MM.1S (cell line): ENCODE measurements around the gene GABRG3.

Source experiments
- DNase-seq: peaks from one replicate; pipeline ENCODE4 v3.0.0-alpha.2; 2015
- H2AFZ ChIP-seq: fragments of 300-600 bp; sonication (generic); 2 replicates; pipeline ENCODE4 v1.6.0; 2016; ENCODE audit warnings: antibody characterized with exemption, low read length
- H3F3A ChIP-seq: fragments of 300-600 bp; sonication (generic); 2 replicates; pipeline ENCODE4 v1.6.1; 2016; ENCODE audit warnings: mild to moderate bottlenecking, antibody characterized with exemption, low read length, moderate library complexity, mixed read lengths; ENCODE audit not compliant: insufficient read depth
- H3K27ac ChIP-seq: fragments of 300-600 bp; sonication (generic); 2 replicates; pipeline ENCODE4 v1.5.1; 2016; ENCODE audit warnings: mild to moderate bottlenecking, low read length
- H3K27me3 ChIP-seq: fragments of 300-600 bp; sonication (generic); replicated peaks from 2 replicates; pipeline ENCODE4 v1.6.0; 2016; ENCODE audit warnings: low read length; ENCODE audit not compliant: insufficient read depth
- H3K36me3 ChIP-seq: fragments of 300-600 bp; sonication (generic); replicated peaks from 2 replicates; pipeline ENCODE4 v1.6.1; 2016; ENCODE audit warnings: mild to moderate bottlenecking, low read length, mixed read lengths; ENCODE audit not compliant: insufficient read depth
- H3K4me1 ChIP-seq: fragments of 300-600 bp; sonication (generic); 2 replicates; pipeline ENCODE4 v1.6.1; 2016; ENCODE audit warnings: low read length, mixed read lengths
- H3K4me2 ChIP-seq: fragments of 300-600 bp; sonication (generic); 2 replicates; pipeline ENCODE4 v1.6.0; 2016; ENCODE audit warnings: low read depth, low read length
- H3K4me3 ChIP-seq: fragments of 300-600 bp; sonication (generic); 2 replicates; pipeline ENCODE4 v1.5.1; 2016; ENCODE audit warnings: low read length, mixed read lengths
- H3K79me2 ChIP-seq: fragments of 300-600 bp; sonication (generic); 2 replicates; pipeline ENCODE4 v1.6.1; 2016; ENCODE audit warnings: mixed run types, low read length, mixed read lengths
- H3K9ac ChIP-seq: fragments of 300-600 bp; sonication (generic); 2 replicates; pipeline ENCODE4 v1.6.1; 2016; ENCODE audit warnings: low read length, mixed read lengths
- H3K9me2 ChIP-seq: fragments of 300-600 bp; sonication (generic); replicated peaks from 2 replicates; pipeline ENCODE4 v1.6.1; 2016; ENCODE audit warnings: mild to moderate bottlenecking, low read length, mixed read lengths; ENCODE audit not compliant: insufficient read depth
- H3K9me3 ChIP-seq: fragments of 300-600 bp; sonication (generic); replicated peaks from 2 replicates; pipeline ENCODE4 v1.6.1; 2016; ENCODE audit warnings: mild to moderate bottlenecking, low read length, mixed read lengths; ENCODE audit not compliant: insufficient read depth
- H4K20me1 ChIP-seq: fragments of 300-600 bp; sonication (generic); 2 replicates; pipeline ENCODE4 v1.6.1; 2016; ENCODE audit warnings: mild to moderate bottlenecking, low read length, moderate library complexity, mixed read lengths; ENCODE audit not compliant: insufficient read depth
- CTCF ChIP-seq: fragments of 300-600 bp; sonication (generic); IDR thresholded peaks from 2 replicates; pipeline ENCODE4 v1.5.1; 2016; ENCODE audit warnings: antibody characterized with exemption, low read length, mixed read lengths
- EZH2 ChIP-seq: fragments of 300-600 bp; sonication (generic); optimal IDR thresholded peaks from 2 replicates; pipeline ENCODE3; 2017; ENCODE audit warnings: low read depth, mild to moderate bottlenecking, antibody characterized with exemption, low read length, mixed read lengths
- EZH2phosphoT487 ChIP-seq: fragments of 300-600 bp; sonication (generic); IDR thresholded peaks from 2 replicates; pipeline ENCODE4 v1.6.1; 2018; ENCODE audit warnings: antibody characterized with exemption, low read length

The GABRG3 gene

GRCh38 chr15:27089676-27090075 lies 118.7 kb downstream of the GABRG3 start:
- Histone ChIP-seq H3K4me1 (no peaks in the 10 kb centered on the region), H3K4me2 (no peak overlapping the region), H3K9me2 (no peaks in the 10 kb centered on the region), H3K79me2 (no peaks in the 10 kb centered on the region), H3K9ac (no peak overlapping the region), H4K20me1 (no peaks in the 10 kb centered on the region), H3F3A (no peaks in the 10 kb centered on the region), H3K4me3 (no peak overlapping the region), H3K36me3 (no peaks in the 10 kb centered on the region), H3K9me3 (no peaks in the 10 kb centered on the region), H2AFZ (no peak overlapping the region), H3K27me3 (no peaks in the 10 kb centered on the region), H3K27ac (no peak overlapping the region)
- TF ChIP-seq CTCF (no peak), EZH2 (no peak), EZH2phosphoT487 (no peak)
- DNase-seq = no peak

DNA sequence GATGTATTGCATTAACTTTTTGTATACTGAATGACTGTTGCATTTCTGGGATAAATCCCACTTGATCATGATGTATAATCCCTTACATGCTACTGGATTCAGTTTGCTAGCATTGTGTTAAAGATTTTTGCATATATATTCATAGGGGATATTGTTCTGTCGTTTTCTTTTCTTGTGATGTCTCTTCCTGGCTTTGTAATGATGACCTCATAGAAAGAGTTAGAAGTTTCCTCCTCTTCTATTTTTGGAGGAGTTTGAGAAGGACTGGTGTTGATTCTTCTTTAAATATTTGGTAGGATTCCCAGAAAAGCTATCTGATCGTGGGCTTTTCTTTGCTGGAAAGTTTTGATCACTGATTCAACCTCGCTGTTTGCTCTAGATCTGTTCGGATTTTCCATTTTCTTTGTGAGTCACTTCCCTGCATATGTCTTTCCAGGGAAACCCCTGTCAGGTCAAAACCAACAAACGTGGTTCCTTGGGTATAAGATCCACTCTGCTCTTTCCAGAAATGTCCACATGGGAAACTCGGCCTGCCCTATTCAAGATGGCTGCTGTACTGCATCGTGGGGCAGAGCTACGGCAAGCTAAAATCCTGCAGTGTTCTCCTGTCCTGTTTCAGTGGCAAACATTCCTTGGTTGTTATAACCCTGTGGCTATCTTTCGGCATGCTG lies 120.4 kb downstream of the GABRG3 start:
- no peaks in the 10 kb centered on the region for H3K9me3 ChIP-seq
- no peak overlapping the region for H3K4me2 ChIP-seq
- no peaks in the 10 kb centered on the region for H3K4me1 ChIP-seq
- no peak overlapping the region for H3K4me3 ChIP-seq
- TF ChIP-seq CTCF (no peak), EZH2phosphoT487 (no peak), EZH2 (no peak)
- H3K36me3 ChIP-seq = no peaks in the 10 kb centered on the region
- no peak overlapping the region for H3K27ac ChIP-seq
- DNase-seq = no peak
- no peaks in the 10 kb centered on the region for H4K20me1 ChIP-seq
- H2AFZ ChIP-seq = no peak overlapping the region
- H3K79me2 ChIP-seq = no peaks in the 10 kb centered on the region
- no peak overlapping the region for H3K9ac ChIP-seq
- H3K27me3 ChIP-seq = no peaks in the 10 kb centered on the region
- no peaks in the 10 kb centered on the region for H3F3A ChIP-seq
- no peaks in the 10 kb centered on the region for H3K9me2 ChIP-seq

- Histone ChIP-seq H4K20me1 (no peaks in the 10 kb centered on the region), H3K4me1 (no peaks in the 10 kb centered on the region), H3K9ac (no peak overlapping the region), H3K27ac (no peak overlapping the region), H3K27me3 (no peaks in the 10 kb centered on the region), H3K4me3 (no peak overlapping the region), H3K9me2 (no peaks in the 10 kb centered on the region), H3K4me2 (no peak overlapping the region), H3F3A (no peaks in the 10 kb centered on the region), H2AFZ (no peak overlapping the region), H3K79me2 (no peaks in the 10 kb centered on the region), H3K36me3 (no peaks in the 10 kb centered on the region), H3K9me3 (no peaks in the 10 kb centered on the region)
- TF ChIP-seq CTCF (no peak), EZH2 (no peak), EZH2phosphoT487 (no peak)
- no peak for DNase-seq
These were observed 121.4 kb downstream of the GABRG3 start for GRCh38 chr15:27092390-27092789.
